UCSD-AML1 (cell line): ENCODE results near the gene KIAA1586.
A peak's percentile ranks its signal among the peaks of the same experiment; 100 is the strongest.
"Not testable (repeated sequence)": the region's sequence is repeated elsewhere in the genome, so short reads cannot be mapped to it uniquely, and the experiment has no call there.

ENCODE experiments used
- DNase-seq: peaks from one replicate; lab custom pipeline; 2025; ENCODE audit not compliant: unreplicated experiment; lab: John Stamatoyannopoulos, UW

Gene KIAA1586

GRCh38 chr6:57044061-57044460 lies 2.4 kb upstream of the KIAA1586 start:
- not testable (repeated sequence) for DNase-seq

- no peak for DNase-seq
Measured at GRCh38 chr6:57044568-57044967, 1.9 kb upstream of the KIAA1586 start.

- DNase-seq = not testable (repeated sequence)
Measured at GRCh38 chr6:57047257-57047585, 728 bp downstream of the KIAA1586 start.

- DNase-seq = not testable (repeated sequence)
Measured at GRCh38 chr6:57047859-57048258, 1.4 kb downstream of the KIAA1586 start.

- no peak for DNase-seq
Measured at GRCh38 chr6:57048577-57048976, 2.1 kb downstream of the KIAA1586 start.

- no peak for DNase-seq
Measured at GRCh38 chr6:57063847-57064246, 17.4 kb downstream of the KIAA1586 start.

GRCh38 chr6:57064809-57065208 lies 18.3 kb downstream of the KIAA1586 start:
- no peak for DNase-seq

GRCh38 chr6:57068061-57068460 lies 21.6 kb downstream of the KIAA1586 start:
- no peak for DNase-seq

GRCh38 chr6:57069228-57069627 lies 22.7 kb downstream of the KIAA1586 start:
- no peak for DNase-seq

GRCh38 chr6:57069920-57070331 lies 23.4 kb downstream of the KIAA1586 start:
- no peak for DNase-seq

- no peak for DNase-seq
Measured at GRCh38 chr6:57072108-57072507, 25.6 kb downstream of the KIAA1586 start.

- no peak for DNase-seq
Measured at GRCh38 chr6:57074383-57074782, 27.9 kb downstream of the KIAA1586 start.

GRCh38 chr6:57075092-57075491 lies 28.6 kb downstream of the KIAA1586 start:
- DNase-seq = no peak

GRCh38 chr6:57078531-57079207 lies 32.2 kb downstream of the KIAA1586 start:
- no peak for DNase-seq

- DNase-seq = no peak
Measured at GRCh38 chr6:57085471-57085870, 39.0 kb downstream of the KIAA1586 start.

GRCh38 chr6:57086843-57087242 lies 40.4 kb downstream of the KIAA1586 start:
- DNase-seq = no peak

- peak; percentile 8 for DNase-seq
Measured at GRCh38 chr6:57087916-57088315, 41.4 kb downstream of the KIAA1586 start.

- DNase-seq = no peak
Measured at GRCh38 chr6:57089265-57089664, 42.8 kb downstream of the KIAA1586 start.

GRCh38 chr6:57089687-57090457 lies 43.4 kb downstream of the KIAA1586 start, which contains the start of gene ZNF451:
Gene ZNF451, plus strand, starts transcription at chr6:57090188. Its CDS starts 66 bp downstream, at chr6:57090254.
- peak; percentile 98 for DNase-seq

GRCh38 chr6:57090458-57091067 lies 44.1 kb downstream of the KIAA1586 start:
- not testable (repeated sequence) for DNase-seq

GRCh38 chr6:57091375-57091774 lies 44.9 kb downstream of the KIAA1586 start:
- DNase-seq = not testable (repeated sequence)

- DNase-seq = no peak
Measured at GRCh38 chr6:57094689-57095088, 48.2 kb downstream of the KIAA1586 start.
